Caki2 (cell line): ENCODE results near the gene SPRY1. TPM values are rescaled to one million over a fixed set of nuclear protein-coding genes. Genes with fewer than 3 reads are reported as not detected.
A peak's percentile ranks its signal among the peaks of the same experiment; 100 is the strongest.

Source experiments
- DNase-seq: peaks from one replicate; pipeline ENCODE4 v3.0.0-alpha.2; 2015; ENCODE audit warnings: low read depth
- in situ Hi-C: cut with HindIII; loops from 2 replicates; pipeline ENCODE4 v1.10.0; 2016; ENCODE audit warnings: low sequenced_read_pairs, low pct_unique_long_range_greater_than_20kb, mixed read lengths
- total RNA-seq: library from RNA; depleted of rRNA; stranded (reverse); fragments of >200 nt; shearing (Covaris generic); gene quantifications from 2 replicates; pipeline ENCODE4 v1.2.3, GENCODE V29; 2014; ENCODE audit warnings: low replicate concordance

Gene SPRY1
- total RNA-seq, 1 experiment from 2014 or later, result 2.6 TPM

DNA sequence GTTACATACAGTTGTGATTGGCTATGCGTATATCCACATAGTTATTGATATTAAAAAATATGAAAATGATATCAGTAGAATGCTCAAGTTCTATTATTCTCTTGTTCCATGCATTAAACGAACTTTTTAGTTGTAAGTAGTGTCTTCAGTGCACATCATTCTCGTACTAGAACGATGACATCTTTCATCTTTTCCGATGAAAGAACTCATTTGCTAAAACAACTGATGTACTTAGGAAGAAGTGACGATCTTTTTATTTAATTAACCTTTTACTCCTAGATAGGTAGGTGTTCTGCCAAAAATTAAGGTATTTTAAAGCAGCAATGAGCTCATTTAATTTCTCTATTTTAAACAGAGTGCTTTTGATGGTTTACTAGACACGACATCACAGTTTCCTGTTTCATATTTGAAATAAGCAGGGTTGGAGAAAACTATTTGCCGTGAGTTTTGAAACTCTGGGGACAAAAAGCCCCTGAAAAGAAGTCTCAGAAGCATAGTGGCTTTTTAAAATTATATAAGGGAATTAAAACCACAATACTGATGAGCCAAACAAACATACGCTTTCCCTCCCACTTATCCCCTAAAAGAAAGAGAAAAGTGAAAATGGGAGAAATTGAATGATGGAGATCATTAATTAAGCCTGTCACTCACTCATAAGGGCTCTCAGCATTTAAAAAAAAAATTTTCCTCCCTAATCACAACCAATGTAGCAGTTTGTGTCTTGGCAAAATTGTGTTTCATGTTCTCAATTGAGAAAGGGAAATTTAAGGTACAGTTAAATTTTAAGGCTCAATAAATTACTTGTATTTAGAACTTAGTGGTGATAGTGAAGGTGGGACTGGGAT is 25.6 kb downstream of the SPRY1 start:
- no peak for DNase-seq
- in situ Hi-C loops, result no loop called here

DNA sequence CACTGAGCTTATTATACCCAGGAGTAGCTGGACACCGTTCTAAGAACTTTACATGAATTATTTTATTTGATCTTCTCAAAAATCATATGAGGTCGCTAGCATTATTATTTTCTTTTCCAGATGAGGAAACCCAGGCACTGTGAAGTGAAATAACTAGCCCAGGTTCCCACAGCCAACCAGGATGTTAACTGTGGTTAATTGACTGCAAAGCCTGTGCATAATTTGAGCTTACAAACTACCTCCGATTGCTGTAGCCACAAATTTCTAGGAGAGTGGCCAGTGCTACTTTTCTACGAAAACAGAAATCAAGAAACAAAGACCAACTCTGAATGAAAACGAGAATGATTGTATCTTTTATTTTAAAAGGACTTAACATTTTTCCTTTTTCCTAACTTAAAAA is 27.2 kb downstream of the SPRY1 start:
- in situ Hi-C loops, result no loop called here

DNA sequence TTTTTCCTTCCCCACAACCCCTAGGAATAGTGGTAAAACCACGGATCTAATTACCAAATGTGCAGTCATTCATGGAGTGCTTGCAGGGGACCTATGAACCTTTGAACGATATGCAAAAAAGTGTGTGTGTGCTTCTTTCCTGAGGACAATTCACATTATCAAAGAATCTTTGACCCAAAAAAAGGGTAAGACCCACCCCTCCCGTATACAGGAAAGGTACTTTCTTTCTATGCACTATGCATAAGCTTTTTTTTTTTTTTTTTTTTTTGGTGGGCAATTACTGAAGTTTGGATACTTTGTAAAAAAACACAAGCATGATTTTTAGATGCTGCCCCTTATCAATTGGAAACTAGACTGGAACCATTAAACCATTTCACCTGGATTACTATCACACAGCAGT is 31.4 kb downstream of the SPRY1 start:
- DNase-seq, result no peak
- in situ Hi-C loops, result no loop called here

More for the DNA sequence above, 27.2 kb downstream of the SPRY1 start:
- DNase-seq, result no peak

DNA sequence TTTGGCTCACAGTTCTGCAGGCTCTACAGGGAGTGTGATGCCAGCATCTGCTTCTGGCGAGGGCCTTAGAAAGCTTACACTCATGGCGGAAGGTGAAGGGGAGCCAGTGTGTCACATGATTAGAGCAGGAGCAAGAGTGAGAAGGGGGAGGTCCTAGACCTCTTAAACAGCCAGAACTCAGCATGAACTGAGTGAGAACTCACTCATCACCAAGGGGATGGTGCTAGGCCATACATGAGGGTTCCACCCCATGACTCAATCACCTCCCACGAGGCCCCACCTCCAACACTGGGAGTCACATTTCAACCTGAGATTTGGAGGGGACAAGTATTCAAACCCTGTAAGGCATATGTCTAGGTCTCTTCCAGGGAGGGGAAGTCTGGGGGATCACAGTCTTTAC is 33.4 kb downstream of the SPRY1 start:
- in situ Hi-C loops, result no loop called here
- DNase-seq, result no peak

DNA sequence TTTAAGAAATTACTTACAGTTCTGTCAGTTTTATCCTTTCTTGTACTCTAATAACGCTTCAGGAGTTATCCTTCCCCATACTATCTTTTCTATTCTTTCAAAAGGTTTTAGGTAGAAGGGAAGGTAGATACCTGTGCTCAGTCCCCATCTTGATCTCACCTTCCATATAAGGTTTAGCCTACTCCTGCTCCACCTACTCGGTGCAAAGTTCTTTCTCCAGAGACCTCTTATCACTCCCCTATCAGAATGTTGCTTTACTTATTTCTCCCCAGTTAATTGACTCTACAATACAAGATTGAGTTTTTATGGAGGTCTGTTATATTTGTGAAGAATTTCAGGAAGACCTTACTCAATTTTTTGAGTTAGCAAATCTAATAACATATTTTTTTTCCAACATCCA is 33.9 kb downstream of the SPRY1 start:
- DNase-seq, result no peak
- in situ Hi-C loops, result no loop called here

DNA sequence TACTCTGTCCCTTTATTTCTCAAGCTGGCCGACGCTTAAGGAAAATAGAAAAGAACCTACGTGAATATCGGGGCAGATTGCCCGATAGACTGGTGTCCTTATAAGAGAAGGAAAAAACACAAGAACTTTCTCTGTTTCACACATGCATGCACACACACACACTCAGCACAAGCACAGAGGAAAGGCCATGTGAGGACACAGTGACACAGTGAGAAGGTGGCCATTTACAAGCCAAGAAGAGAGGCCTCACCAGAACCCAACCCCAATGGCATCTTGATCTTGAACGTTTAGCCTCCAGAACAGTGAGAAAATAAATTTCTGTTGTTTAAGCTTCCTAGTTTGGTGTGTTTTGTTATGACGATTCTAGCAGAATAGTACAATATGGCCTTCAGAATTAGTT is 37.0 kb downstream of the SPRY1 start:
- in situ Hi-C loops, result no loop called here
- DNase-seq, result no peak

DNA sequence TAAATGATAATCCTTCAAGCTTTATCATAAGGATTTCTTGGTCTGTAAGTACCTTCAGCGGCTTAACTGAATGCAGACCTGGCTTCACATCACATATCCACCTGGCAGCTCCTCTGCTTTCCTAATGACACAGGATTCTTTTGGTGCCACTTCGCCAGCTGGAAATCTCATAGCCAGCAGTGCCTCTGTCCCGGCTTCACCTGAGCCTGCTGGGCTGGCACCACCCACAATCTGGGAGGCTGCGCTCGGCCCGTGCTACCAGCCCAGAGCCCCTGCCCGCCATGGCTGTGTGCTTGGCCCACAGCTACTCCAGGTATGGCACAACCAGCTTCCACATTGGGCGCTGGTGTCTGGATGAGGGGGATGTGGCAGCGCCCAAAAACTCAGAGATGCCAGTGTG is 37.4 kb downstream of the SPRY1 start:
- in situ Hi-C loops, result no loop called here
- no peak for DNase-seq

DNA sequence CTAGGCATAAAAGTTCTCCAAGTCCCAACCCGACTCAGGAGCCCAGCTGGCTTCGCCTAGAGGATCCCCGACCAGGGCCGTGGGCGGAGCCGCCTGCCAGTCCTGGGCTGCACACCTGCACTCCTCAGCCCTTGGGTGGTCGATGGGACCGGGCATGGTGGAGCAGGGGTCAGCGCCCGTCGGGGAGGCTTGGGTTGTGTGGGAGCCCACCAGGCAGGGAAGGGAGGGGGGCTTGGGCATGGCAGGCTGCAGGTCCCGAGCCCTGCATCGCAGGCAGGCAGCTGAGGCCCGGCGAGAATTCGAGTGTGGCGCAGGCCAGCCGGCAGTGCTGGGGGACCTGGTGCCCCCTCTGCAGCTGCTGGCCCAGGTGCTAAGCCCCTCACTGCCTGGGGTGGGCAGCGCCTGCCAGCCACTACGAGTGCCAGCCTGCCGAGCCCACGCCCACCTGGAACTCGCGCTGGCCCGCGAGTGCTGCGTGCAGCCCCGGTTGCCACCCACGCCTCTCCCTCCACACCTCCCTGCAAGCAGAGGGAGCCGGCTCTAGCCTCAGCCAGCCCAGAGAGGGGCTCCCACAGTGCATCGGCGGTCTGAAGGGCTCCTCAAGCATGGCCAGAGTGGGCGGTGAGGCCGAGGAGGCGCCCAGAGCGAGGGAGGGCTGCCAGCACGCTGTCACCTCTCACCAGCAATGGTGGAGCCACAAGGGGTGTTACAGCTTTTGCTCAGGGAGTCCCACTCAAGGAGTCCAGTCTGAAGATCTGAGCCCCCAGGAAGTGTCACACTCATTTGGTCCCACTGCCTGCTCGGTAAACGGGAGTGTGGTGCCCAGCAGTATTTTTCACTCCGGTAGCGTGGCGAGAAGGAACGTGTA is 38.9 kb downstream of the SPRY1 start:
- in situ Hi-C loops, result no loop called here
- DNase-seq, result no peak

DNA sequence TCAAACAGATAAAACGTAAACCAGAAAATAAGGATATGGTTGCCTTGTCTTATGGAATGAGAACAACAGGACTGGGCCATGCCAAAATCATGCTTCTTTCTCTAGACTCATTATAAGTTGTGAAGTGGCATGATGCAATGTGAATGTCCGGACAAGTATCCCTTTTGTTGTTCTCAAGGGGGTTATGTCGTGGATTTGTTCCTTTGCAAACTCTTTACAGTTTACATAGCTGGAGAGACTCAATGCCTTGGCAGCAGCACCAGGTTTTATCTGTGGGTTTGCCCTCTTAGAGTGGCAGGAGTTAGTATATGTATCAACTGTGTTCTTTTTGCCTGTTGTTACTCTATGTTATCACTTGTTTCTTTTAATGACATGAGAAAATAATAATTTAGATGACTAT is 41.4 kb downstream of the SPRY1 start:
- in situ Hi-C loops, result no loop called here
- no peak for DNase-seq

DNA sequence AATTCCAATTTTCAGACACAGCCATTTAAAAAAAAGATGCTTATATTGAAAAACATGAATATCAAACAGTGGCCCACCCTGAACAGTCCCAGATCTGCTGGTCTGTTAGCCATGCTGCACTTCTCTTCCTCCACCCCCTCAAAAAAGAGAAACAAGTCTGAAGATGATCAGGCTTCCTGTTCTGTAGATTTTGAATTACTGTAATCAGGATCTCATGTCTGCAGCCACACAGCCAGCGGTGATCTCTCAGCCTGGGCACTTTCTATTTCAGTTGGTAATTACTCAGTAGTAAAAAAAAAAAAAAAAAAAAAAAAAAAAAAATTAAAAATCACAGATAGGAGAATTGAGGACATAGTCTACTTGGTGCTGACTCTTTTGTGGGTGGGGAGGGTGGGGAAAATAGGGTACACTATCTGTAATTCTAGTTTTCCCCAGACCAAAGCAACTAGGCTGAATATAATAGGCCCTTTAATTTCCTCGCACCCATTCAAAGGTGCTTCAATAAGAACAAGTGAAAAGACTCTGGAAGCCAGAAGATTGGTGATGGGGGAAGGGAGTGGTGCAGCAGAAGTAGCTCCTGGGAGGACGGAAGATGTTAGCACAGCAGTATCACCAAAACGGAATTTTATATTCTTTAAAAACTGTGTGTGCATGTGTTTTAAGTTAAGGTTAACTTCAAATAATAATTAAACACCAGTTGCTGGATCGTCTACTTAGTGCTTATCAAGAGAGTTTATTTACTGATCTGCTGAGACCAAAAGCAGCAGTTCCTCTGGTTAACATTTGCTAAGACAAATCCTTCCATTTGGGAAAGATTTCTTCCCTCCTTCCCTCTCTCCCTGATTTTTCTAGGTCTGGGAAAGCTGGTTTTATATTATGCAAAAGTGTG is 47.0 kb downstream of the SPRY1 start:
- no peak for DNase-seq
- in situ Hi-C loops, result no loop called here

DNA sequence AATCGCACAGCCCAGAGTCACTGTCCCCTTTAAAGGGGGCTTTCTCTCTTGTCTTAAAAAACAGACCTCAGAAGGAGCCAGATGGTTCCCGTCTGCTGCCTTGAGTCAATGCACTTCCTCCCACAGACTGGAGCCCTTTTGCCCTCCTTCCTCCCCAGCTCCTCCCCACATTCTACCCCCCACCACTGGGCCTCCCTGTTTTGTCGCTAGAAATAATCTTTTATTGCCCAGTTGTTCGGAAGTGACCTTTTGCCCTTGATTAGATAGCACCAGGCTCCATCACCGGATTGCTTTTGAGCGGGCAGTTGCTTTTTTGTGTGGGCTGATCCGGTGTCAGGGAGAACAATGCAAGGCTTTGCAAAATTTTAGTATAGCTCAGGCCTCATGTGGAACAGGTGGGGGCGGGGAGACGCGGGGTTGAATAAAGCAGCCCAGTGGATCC is 47.7 kb downstream of the SPRY1 start:
- in situ Hi-C loops, result no loop called here
- no peak for DNase-seq

DNA sequence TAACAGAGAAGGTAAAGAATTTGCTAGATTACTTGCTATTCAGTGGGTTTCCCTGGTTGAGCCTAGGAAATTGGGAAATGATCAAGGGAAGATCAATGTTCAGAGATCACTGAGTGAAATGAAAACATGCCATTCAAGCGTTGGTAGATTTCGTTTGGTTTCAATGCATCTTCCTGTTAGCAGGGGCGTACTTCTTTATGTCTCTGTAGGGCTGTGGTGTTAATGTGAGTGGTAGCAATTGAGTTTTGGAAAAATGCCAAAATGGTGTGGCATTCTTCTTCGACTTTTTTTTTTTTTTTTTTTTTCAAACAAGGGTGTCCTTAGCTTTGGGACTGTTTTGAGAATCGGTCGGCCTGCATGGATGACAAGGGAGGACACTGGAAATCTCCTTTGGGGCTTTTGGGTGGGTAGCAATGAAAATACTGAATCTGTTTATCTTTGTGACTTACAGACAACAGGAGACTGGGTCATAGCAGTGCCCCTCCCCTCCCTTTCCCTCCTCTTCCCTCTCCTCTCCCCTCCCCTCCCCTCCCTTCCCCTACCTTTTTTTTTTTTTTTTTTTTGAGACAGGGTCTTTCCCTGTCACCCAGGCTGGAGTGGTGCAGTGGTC is 50.4 kb downstream of the SPRY1 start:
- in situ Hi-C loops, result no loop called here
- no peak for DNase-seq

DNA sequence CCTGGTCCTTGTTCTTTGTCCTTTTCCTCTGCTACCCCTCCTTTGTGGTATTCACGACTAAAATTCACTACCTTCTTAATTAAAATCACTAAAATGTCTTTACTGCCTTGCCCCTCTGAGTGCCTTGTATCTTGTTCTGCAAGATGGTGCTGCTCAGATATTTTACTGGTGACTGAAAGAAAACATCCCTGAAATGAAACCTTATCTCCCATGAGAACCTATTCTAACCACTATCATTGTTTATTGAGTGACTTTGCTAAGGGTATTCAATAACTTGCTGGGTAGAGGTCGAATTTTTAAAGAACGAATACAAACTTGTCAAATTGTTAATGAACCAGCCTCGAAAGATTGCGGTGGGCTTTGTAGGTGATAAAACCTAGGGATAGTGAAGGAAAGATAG is 52.8 kb downstream of the SPRY1 start:
- no peak for DNase-seq
- in situ Hi-C loops, result no loop called here

DNA sequence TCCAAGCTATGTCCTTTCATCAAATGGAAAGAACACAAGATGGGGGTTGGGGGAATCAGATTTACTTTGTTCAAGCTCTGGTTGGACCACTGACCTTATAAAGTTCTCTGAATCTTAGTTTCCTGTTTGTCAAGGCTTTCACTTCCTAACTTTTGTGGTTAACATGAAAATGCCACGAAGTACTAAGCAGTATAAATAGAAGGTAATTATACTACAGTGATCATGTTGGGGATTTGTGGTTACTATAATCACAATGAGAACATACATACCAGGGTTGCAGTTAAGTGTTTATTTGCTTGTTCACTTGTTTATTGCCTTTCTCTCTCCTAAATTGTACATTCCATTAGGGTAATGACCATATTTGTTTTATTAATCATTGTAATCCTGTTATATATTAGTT is 53.2 kb downstream of the SPRY1 start:
- in situ Hi-C loops, result no loop called here
- DNase-seq, result no peak

DNA sequence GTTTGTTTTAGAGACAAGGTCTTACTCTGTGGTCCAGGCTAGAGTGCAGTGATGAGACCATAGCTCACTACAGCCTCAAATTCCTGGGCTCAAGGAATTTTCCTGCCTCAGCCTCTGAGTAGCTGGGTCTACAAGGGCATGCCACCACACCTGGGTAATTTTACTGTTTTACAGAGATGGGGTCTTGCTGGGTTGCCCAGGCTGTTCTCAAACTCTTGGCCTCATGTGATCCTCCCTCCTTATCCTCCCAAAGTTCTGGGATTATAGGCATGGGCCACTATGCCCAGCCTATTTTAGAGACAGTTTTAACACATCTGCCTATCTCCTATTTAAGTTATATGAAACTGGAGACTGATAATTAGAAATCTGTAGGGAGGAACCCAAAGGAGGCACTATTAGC is 53.8 kb downstream of the SPRY1 start:
- in situ Hi-C loops, result no loop called here
- DNase-seq, result no peak

DNA sequence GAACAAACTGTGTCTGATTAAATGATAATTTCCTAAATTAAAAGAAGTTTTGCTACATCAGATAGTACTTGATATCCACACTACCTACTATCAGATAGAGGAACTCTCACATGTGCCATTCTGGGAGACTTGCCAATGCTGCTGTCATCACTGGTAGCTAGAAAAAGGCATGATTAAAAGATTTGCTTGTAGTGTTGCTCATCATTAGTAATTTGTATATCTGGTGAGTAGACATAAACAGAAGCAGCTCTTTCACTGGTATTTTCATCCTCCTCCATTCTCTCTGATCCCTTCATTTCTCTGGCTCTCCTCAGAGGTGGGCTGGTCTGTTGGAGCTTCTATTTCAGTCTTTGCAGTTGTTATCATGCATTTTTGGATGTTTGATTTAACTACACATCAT is 56.0 kb downstream of the SPRY1 start:
- DNase-seq, result peak; percentile 48
- in situ Hi-C loops, result no loop called here

DNA sequence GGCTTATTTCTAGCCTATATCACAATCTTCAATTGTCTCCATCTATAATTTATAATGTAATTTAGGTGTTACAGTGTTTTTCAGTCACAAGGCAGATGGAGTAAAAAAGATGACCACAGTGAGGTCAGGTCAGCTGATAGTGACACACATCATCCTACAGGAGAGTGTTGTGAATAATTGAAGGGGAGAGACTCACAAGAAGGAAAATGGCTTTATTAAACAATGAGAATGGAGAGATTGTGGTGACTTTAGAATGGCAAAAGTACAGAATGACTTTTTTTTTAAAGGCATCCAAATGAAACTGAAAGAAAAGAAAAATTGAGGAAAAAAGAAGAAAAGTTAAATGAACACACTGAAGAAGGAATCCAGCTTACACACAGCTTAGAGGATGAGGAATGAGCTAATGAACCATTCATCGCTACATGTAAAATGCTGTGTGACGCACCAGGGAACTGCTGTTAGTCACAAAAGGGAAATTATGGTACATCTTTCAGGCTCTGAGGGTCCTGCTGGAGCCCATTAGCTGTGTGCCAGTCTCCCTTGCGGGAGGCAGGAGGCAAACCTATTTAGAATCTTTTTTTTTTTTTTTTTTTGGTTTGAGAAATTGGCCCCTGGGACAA is 56.6 kb downstream of the SPRY1 start:
- in situ Hi-C loops, result no loop called here
- peak; percentile 25 for DNase-seq
